Pulmonary artery endothelial cell (primary cell): ENCODE results near the gene COMMD8. TPM values are rescaled to one million over a fixed set of nuclear protein-coding genes. Genes with fewer than 3 reads are reported as not detected.
A peak's percentile ranks its signal among the peaks of the same experiment; 100 is the strongest.
"Not testable (repeated sequence)": the region's sequence is repeated elsewhere in the genome, so short reads cannot be mapped to it uniquely, and the experiment has no call there.

Source experiments
- DNase-seq: peaks from one replicate; pipeline ENCODE4 v3.0.0-alpha.2; 2011; ENCODE audit warnings: low read depth, low spot score
- total RNA-seq: library from RNA; depleted of rRNA; stranded (reverse); fragments of >200 nt; gene quantifications from 2 replicates; pipeline ENCODE4 v1.2.3, GENCODE V29; 2014

The COMMD8 gene
- 16.5 and 24.5 TPM in 2 replicates for total RNA-seq

- DNase-seq: peak; percentile 80
These were observed at the start of gene COMMD8 for GRCh38 chr4:47463235-47463956. Gene COMMD8, minus strand, starts transcription at chr4:47463702. Its CDS starts 51 bp downstream, at chr4:47463651.

- DNase-seq: no peak
These were observed 47.1 kb upstream of the COMMD8 start for GRCh38 chr4:47510506-47511143.

- DNase-seq: no peak
These were observed 42.2 kb upstream of the COMMD8 start for GRCh38 chr4:47505666-47506065.

GRCh38 chr4:47505147-47505546 is 41.6 kb upstream of the COMMD8 start:
- no peak for DNase-seq

GRCh38 chr4:47500776-47501175 is 37.3 kb upstream of the COMMD8 start:
- DNase-seq: no peak

GRCh38 chr4:47499700-47500099 is 36.2 kb upstream of the COMMD8 start:
- DNase-seq: no peak

- DNase-seq: no peak
These were observed 35.4 kb upstream of the COMMD8 start for GRCh38 chr4:47498899-47499298.

GRCh38 chr4:47494124-47494430 is 30.6 kb upstream of the COMMD8 start:
- no peak for DNase-seq

GRCh38 chr4:47493238-47494123 is 30.0 kb upstream of the COMMD8 start:
- DNase-seq: no peak

GRCh38 chr4:47490550-47490949 is 27.0 kb upstream of the COMMD8 start:
- peak; percentile 41 for DNase-seq

- no peak for DNase-seq
These were observed 25.2 kb upstream of the COMMD8 start for GRCh38 chr4:47488706-47489105.

- DNase-seq: not testable (repeated sequence)
These were observed 23.2 kb upstream of the COMMD8 start for GRCh38 chr4:47486727-47487126.

- DNase-seq: no peak
These were observed 22.8 kb upstream of the COMMD8 start for GRCh38 chr4:47486231-47486673.

- DNase-seq: no peak
These were observed 22.3 kb upstream of the COMMD8 start for GRCh38 chr4:47485768-47486167.

- DNase-seq: peak; percentile 86
These were observed 21.7 kb upstream of the COMMD8 start, which contains the start of gene ATP10D for GRCh38 chr4:47485047-47485692. Gene ATP10D, plus strand, starts transcription at chr4:47485275. Its CDS starts 27,266 bp downstream, at chr4:47512541.

GRCh38 chr4:47484168-47484567 is 20.7 kb upstream of the COMMD8 start:
- DNase-seq: no peak

GRCh38 chr4:47483745-47484144 is 20.2 kb upstream of the COMMD8 start:
- DNase-seq: no peak

- DNase-seq: no peak
These were observed 18.8 kb upstream of the COMMD8 start for GRCh38 chr4:47482326-47482725.

GRCh38 chr4:47478804-47479203 is 15.3 kb upstream of the COMMD8 start:
- DNase-seq: no peak

- DNase-seq: no peak
These were observed 11.9 kb upstream of the COMMD8 start for GRCh38 chr4:47475411-47475810.

GRCh38 chr4:47474799-47475198 is 11.3 kb upstream of the COMMD8 start:
- DNase-seq: no peak
